Thymus (tissue), 2 donors: ENCODE measurements around the gene HLA-DMA. TPM values are rescaled to one million over a fixed set of nuclear protein-coding genes. Genes with fewer than 3 reads are reported as not detected.

Experiments
- polyA plus RNA-seq: library from polyadenylated mRNA; stranded (reverse); fragments of 200-250 nt; gene quantifications from one replicate; pipeline ENCODE4 v1.2.3, GENCODE V29; 2013
- total RNA-seq: library from RNA; stranded (reverse); fragments of 120-200 nt; gene quantifications from one replicate; pipeline ENCODE4 v1.2.4, GENCODE V29; 2013
- donor health status: healthy.

The HLA-DMA gene
- total and polyA plus RNA-seq, 2 donors, result 85.0 to 161 TPM

Other genes starting within 250 kb of the HLA-DMA start
- gene HLA-DQA2, start 211.7 kb downstream of the HLA-DMA start, total RNA-seq, result 45.0 TPM
- gene HLA-DQA2, start 211.7 kb downstream of the HLA-DMA start, polyA plus RNA-seq, result 3.7 TPM
- gene HLA-DQB2, start 189.6 kb downstream of the HLA-DMA start, total RNA-seq, result 17.5 TPM
- gene HLA-DQB2, start 189.6 kb downstream of the HLA-DMA start, polyA plus RNA-seq, result 12.2 TPM
- 18.8 TPM for gene HLA-DOB, start 136.1 kb downstream of the HLA-DMA start, total RNA-seq
- gene HLA-DOB, start 136.1 kb downstream of the HLA-DMA start, polyA plus RNA-seq, result 40.1 TPM
- gene TAP2, start 114.4 kb downstream of the HLA-DMA start, total RNA-seq, result 29.7 TPM
- gene TAP2, start 114.4 kb downstream of the HLA-DMA start, polyA plus RNA-seq, result 39.8 TPM
- 162 TPM for gene PSMB8, start 109.0 kb downstream of the HLA-DMA start, total RNA-seq
- 177 TPM for gene PSMB8, start 109.0 kb downstream of the HLA-DMA start, polyA plus RNA-seq
- 107 TPM for gene TAP1, start 99.4 kb downstream of the HLA-DMA start, total RNA-seq
- gene TAP1, start 99.4 kb downstream of the HLA-DMA start, polyA plus RNA-seq, result 155 TPM
- 159 TPM for gene PSMB9, start 98.9 kb downstream of the HLA-DMA start, total RNA-seq
- 143 TPM for gene PSMB9, start 98.9 kb downstream of the HLA-DMA start, polyA plus RNA-seq
- gene HLA-DMB, start 12.1 kb downstream of the HLA-DMA start, total RNA-seq, result 110 TPM
- 71.0 TPM for gene HLA-DMB, start 12.1 kb downstream of the HLA-DMA start, polyA plus RNA-seq
- 113 TPM for gene BRD2, start 15.5 kb upstream of the HLA-DMA start, total RNA-seq
- gene BRD2, start 15.5 kb upstream of the HLA-DMA start, polyA plus RNA-seq, result 119 TPM
- 38.8 TPM for gene HLA-DOA, start 56.5 kb upstream of the HLA-DMA start, total RNA-seq
- gene HLA-DOA, start 56.5 kb upstream of the HLA-DMA start, polyA plus RNA-seq, result 27.9 TPM
- 700 TPM for gene HLA-DPA1, start 120.6 kb upstream of the HLA-DMA start, total RNA-seq
- gene HLA-DPA1, start 120.6 kb upstream of the HLA-DMA start, polyA plus RNA-seq, result 332 TPM
- 306 TPM for gene HLA-DPB1, start 122.9 kb upstream of the HLA-DMA start, total RNA-seq
- 575 TPM for gene HLA-DPB1, start 122.9 kb upstream of the HLA-DMA start, polyA plus RNA-seq
- gene COL11A2, start 239.4 kb upstream of the HLA-DMA start, total RNA-seq, result 2.1 TPM
- gene COL11A2, start 239.4 kb upstream of the HLA-DMA start, polyA plus RNA-seq, result 5.5 TPM
- gene RXRB, start 247.6 kb upstream of the HLA-DMA start, total RNA-seq, result 19.4 TPM
- gene RXRB, start 247.6 kb upstream of the HLA-DMA start, polyA plus RNA-seq, result 60.7 TPM
- 32.1 TPM for gene SLC39A7, start 247.8 kb upstream of the HLA-DMA start, total RNA-seq
- gene SLC39A7, start 247.8 kb upstream of the HLA-DMA start, polyA plus RNA-seq, result 43.0 TPM